Retina (tissue), 1 donor: ENCODE measurements around the gene ZMYM4.

Source experiments
- DNase-seq: peaks from one replicate; pipeline ENCODE4 v3.0.0-alpha.2; 2016

ZMYM4 gene

DNA sequence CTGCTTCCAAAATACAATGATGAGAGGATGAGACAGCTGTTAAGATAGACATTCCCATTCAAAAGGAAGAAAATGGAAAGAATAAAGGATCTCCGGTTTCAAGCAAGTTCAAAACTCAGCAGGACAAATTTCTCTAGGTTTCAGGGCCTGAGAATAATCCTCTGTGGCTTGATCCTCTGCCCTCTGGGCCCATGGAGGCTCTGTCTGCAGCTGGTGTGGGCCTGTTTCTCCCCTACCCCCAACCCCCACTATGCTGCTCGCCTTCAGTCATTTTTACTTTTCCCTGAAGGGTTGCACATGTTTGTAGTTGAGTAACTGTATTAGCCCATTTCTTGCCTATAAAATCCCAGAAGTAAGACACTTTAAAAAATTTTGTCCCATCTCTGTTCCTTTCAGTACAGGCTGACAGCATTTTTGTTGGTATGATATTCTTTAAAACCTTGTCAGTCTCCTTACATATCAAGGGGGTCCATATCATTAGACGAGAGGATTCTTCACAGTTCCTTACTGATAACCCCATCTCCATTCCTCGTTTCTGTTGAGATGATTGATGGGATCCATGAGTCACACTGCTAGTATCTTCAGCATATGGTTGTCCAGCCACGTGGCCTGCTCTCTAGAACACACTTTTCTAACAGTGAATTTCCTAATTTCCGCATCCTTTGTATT, 10.5 kb downstream of the ZMYM4 start:
- DNase-seq, result no peak

DNA sequence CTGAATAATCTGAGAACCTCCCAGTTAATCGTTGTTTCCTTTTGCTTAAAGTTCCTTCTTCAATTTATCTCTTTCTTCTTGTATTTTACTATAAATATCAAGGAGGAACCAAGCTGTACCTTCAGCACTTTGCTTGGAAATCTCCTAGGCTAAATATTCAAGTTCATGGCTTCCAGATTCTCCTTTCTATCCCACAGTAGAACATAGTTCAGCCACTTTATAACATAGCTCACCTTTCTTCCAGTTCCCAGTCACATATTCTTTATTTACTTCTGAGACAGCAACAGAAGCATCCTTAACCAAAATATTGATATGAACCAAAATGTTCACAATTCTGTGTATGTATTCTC, 11.0 kb downstream of the ZMYM4 start:
- no peak for DNase-seq

DNA sequence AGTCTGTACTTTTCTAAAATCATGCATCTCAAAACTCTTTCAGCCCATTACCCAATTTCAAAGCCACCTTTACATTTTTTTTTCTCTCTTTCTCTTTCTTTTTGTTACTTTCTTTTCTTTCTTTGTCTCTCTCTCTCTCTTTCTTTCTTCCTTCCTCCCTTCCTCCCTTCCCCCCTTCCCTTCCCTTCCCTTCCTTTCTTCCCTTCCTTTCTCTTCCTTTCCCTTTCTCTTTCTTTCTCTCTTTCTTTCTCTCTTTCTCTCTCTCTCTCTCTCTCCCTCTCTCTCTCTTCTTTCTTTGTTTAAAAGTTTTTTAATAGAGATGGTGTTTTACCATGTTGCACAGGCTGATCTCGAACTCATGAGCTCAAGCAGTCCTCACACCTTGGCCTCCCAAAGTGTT, 11.5 kb downstream of the ZMYM4 start:
- no peak for DNase-seq

DNA sequence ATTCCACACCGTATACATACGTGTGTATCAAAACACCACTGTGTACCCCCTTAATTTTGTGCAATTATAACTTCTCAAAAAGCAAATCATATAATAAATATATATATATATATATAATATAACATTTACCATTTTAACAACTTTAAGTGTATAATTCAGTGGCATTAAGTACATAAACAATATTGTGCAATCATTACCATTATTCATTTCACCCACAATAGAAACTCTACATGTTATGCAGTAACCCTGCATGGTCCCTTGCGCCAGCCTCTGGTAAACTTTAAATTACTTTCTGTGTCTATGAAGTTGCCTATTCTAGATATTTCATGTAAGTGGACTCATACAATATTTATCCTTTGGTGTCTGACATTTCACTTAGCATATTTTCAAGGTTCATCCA, 13.1 kb downstream of the ZMYM4 start:
- DNase-seq, result no peak

DNA sequence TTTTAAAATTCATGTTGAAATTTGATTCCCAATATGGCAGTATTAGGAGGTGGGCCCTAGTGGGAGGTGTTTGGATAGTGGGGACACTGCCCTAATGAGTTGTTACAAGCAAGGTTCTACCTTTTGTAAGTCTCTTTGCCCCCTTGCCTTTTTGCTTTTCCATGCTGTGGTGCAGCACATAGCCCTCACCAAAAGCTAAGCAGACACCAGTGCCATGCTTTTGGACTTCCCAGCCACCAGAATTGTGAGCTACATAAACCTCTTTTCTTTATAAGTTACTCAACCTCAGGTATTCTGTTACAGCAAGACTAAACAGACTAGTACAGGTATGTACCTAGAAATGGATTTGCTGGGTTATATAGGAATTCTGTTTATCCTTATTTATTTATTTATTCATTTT, 13.7 kb downstream of the ZMYM4 start:
- no peak for DNase-seq

DNA sequence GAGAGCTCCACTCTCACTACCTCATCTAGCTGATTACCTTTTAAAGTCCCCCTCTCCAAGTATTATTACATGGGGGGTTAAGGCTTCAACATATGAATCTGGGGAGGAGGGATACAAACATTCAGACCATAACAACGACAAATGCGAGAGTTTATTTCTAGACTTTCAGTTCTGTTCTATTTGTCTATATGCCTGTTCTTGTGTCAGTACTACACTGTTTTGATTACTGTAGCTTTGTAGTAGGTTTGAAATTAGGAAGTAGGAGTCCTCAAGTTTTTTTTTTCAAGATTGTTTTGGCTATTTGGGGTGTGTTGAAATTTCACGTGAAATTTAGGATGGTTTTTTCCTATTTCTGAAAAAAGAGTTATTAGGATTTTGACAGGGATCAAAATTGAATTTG, 16.3 kb downstream of the ZMYM4 start:
- DNase-seq, result no peak

DNA sequence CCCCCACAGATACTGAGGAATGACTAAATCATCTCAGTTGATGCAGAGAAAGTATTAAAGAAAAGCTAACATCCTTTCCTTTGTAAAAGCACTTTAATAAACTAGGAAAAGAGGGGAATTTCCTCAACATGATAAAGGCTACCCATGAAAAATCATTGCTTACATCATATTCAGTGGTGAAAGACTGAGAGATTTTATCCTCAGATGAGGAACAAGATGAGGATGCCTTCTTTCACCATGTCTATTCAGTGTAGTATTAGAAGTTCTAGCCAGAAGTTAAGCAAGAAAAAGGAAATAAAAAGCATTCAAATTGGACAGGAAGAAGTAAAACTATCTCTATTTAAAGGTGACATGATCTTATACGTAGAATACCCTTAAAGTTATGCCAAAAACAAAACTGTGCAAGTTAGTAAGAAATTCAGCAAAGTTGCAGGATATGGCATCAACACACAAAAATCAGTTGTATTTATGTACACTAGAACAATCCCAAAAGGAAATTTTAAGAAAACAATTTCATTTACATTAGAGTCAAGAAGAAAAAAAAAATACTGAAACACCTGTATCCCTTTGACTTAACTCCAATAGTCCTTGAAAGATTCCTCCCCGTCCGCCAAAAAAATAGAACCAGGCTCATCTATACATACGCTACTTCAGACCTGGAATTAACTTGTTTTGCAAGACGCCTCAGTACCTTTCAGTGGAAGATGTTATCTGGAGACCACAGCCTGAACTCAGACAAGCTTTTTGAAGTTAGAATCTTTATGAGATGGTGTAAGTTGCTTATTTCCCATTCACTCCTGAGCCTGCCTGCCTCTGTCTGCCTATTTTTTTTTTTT, 17.5 kb downstream of the ZMYM4 start:
- no peak for DNase-seq

DNA sequence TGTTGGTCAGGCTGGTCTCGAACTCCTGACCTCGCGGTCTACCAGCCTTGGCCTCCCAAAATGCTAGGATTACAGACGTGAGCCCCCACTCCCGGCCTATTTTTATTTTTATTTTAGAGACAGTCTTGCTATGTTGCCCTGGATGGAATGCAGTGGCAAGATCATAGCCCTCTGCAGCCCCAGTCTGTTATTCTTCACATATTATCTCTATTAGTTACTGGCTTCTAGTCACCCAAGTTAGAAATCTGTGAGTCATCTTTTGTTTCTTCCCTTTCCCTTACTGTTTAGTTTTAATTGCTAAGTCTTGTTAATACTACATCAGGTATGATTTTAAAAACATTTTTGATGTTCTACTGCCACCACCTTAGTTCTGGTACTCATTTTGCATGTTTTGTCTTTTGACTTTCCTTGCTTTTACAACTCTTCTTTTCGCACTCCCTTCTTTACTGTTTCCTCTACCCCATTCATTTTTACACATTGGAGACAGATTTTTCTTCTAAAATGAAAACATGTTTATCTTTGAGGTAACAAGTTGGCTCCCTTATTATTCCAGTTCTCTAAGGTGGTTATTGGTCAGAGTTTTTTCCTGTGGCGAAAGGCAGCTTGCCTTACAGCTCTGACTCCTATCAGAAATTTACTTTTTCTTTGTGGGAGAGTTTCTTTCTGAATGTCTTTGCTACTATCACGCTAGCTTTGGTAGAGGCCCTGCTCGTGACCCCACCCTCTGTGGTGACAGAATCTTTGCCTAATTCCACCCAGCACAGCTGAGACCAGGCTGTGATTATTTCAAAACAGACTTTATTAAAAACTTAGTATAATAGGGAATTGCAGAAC, 19.5 kb downstream of the ZMYM4 start:
- no peak for DNase-seq

DNA sequence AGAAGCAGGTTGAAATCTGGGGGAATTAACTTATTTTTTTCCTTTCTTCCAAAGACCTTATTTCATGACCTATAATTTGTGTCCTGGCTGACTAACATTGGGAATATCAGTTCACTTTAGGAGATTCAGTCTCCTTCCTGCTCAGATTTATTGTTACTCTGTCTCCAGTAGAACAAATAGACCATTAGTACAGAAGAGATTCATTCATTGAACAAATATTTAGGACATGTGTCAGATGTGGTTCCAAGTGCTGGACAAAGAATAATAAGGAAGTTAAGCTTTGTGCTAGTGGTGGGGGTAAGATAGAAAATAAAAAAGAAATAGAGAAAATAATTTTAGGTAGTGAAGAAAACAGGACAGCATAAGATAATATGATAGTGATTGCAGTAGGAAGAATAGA, 20.3 kb downstream of the ZMYM4 start:
- DNase-seq, result no peak

DNA sequence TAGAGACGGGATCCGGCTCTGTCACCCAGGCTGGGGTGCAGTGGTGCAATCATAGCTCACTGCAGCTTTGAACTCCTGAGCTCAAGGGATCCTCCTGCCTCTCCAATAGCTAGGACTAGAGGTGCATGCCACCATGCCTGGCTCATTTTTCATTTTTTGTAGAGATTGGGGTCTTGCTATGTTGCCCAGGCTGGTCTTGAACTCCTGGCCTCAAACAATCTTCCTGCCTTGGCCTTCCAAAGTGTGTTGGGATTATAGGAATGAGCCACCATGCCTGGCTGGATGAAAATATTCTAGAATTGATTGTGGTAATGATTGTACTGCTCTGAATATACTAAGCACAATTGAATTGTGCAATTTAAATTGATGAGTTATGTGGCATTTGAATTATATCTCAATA, 21.9 kb downstream of the ZMYM4 start:
- DNase-seq, result no peak

DNA sequence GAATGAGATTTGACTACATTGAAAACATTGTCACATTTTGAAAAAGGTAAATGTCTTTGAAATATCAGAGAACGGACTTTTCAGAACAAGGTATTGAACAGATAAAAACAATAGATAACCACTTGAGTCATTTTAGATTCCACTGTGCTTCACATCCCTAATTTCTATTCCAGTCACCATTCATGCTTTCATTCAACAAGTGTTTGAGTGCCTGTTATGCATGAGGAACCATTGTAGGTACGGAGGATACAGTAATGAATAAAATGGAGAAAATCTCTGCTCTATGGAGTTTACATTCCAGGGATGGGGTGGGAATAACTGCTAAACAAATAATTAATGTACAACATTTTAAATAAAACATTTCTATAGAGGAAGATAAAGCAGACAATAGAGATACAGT, 26.3 kb downstream of the ZMYM4 start:
- no peak for DNase-seq

DNA sequence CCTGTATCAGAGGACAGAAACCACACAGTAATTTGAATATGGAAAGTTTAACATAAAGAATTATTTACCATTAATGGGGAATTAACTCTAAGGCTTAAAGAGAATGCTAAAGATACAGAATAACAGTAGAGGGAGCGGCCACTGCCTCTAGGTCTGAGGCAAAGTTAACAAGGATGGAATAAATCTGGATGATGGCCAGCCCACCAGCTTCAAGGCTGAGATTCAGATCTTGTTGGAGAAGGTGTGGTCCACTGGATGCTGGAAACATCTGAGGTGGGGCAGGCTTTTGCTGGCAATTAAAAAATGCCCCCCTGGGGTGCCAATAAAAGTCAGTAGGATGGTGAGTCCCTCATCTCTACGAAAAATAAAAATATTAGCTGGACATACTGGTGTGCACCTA, 29.4 kb downstream of the ZMYM4 start:
- DNase-seq, result no peak

DNA sequence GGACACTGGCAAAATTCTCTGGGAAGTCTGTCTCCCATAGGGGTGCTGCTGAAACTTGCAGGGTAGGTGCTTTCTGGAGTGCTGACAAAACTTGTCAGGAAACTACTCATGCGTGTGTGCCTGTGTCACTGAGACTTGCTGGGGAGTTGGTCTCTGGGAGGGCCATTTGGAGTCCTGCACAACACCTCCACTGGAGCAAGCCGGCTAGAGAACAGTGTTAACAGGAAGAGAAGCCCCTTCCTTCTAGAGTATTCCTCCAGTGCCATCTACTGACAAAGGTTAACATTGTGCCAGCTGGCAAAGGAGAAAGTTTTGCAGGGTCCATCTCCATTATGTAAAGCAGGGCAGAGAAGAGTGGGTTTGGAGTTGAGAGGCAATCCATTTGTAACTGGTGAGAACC, 30.0 kb downstream of the ZMYM4 start:
- DNase-seq, result peak; percentile 46

DNA sequence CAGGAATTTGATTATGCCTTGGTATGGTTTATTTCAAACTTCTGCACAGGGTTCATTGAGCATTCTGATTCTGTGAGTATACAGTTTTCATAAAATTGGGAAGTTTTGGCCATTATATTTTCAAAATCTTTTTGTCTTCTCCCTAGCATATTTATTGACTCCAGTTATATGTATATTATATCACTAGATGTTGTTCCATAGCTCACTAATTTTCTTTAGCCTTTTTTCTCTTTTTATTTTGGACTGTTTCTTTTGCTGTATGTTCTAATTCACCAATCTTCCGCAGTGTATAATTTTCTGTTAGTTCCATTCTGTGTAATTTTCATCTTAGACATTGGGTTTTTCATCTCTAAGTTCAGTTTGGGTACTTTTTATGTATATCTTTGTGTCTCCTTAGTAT, 31.9 kb downstream of the ZMYM4 start:
- no peak for DNase-seq

DNA sequence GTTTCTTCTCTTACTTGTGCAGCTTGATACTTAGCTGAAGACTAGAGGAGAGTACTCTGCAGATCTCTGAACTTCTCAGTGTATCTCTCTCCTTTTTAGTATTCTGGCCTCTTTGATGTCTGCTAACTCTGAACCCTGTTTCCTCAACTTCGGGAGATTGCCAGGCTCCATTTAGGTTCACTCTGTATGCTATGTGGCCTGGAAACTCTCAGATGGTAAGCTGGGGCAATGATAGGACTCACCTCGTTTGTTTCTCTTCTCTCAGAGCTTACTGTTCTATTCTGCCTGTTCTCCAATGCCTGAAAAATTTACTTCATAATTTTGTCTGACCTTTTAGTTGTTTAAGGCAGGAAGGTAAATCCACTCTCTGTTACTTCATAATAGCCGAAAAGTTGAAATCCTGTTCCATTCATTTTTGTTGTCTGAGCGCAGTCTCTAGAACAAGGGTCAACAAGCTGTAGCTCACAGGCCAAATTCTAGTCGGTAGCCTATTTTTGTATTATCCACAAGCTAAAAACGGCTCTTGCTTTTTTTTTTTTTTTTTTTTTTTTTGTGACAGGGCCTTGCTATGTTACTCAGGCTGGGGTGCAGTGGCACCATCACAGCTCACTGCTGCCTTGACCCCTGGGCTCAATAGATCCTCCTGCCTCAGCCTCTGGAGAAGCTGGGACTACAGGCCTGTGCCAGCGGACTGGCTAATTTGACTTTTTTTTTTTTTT, 33.3 kb downstream of the ZMYM4 start:
- no peak for DNase-seq

DNA sequence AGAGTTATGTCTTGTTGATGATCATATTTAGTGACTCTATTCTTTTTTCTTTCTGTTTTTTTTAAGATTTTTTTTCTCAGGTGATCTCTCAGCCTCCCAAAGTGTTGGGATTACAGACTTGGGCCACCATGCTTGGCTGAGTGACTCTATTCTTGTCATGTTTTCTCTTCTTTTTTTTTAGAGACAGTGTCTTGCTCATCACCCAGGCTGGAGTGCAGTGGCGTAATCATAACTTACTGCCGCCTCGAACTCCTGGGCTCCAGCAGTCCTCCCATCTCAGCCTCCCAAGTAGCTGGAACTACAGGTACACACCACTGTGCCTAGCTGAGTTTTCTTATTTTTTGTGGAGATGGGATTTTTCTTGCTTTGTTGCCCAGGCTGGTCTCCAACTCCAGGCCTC, 36.9 kb downstream of the ZMYM4 start:
- DNase-seq, result no peak

DNA sequence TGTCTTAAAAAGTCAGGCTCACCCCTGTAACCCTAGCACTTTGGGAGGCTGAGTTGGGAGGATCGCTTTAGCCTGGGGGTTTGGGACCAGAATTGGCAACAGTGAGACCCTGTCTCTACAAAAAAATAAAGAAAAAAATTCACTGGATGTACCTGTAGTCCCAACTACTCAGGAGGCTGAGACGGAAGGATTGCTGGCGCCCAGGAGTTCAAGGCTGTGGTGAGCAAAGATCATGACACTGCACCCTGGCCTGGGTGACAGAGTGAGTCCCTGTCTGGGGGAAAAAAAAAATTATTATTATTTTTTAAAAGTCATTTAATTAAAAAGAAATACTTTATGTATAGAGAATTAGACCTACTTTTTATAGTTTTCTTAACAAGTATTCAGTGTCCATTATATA, 47.1 kb downstream of the ZMYM4 start:
- DNase-seq, result no peak

DNA sequence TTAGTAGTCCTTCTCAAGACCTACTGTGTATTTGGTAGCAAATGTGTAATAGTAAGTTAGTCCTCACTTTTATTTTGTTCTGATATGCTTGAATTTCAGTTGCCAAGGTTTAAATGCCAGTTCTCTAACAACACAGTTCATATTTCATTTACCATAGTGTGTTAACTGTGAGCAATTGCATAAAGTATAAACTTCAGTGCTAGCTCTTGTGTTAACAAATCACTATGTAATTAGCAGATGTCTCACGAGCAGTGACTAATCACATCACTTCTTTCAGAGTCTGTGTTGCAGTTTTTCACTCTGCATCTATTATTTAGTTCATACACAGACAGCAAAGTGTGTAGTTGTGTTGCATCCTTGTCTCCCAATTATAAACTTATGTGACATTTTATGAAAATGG, 47.8 kb downstream of the ZMYM4 start:
- DNase-seq, result no peak

DNA sequence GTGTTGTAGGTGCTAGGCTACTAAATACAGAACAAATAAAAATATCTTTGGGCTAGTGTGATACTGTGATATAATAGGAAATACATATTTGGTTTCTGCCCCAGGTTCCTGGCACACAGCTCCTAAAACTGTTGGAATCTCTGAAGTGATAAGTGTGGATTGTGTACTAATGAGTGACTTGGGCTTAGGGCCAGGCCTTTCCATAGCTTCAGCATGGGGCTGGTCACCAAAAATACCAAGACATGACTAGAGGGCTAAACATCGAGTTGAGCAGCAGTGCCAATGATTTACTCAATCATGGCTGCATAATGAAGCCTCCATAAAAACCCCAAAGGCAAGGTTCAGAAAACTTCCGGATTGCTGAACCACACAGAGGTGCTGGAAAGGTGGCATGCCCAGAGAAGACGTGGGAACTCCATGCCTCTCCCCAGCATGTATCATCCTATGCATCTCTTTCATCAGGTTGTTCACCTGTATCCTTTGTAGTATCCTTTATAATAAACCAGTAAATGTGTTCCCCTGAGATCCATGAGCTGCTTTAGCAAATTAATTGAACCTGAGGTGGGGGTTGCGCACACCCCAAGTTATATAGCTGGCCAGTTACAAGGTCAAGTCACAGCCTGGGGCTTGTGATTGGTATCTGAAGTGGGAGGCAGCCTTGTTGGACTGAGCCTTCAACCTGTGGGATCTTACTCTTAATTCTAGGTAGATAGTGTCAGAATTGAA, 51.6 kb downstream of the ZMYM4 start:
- DNase-seq, result no peak

DNA sequence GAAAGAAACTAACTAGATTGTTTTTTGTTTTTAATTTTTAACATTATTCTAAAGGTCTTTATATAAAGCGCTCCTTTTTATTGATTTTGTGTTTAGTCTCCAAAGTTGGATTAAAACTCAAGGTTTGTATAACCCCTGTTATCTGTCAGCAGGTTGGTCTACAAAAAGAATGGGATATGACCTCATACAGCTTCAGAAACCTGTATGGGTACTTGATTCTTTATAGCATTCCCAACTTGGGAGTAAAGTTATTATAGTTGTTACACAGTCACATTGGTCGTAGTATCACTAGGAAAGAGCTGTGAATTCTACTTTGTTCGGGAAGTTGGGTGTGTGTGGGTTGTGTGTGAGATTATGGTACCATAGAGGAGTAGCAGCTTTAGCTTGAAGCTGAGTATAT, 52.4 kb downstream of the ZMYM4 start:
- DNase-seq, result no peak

DNA sequence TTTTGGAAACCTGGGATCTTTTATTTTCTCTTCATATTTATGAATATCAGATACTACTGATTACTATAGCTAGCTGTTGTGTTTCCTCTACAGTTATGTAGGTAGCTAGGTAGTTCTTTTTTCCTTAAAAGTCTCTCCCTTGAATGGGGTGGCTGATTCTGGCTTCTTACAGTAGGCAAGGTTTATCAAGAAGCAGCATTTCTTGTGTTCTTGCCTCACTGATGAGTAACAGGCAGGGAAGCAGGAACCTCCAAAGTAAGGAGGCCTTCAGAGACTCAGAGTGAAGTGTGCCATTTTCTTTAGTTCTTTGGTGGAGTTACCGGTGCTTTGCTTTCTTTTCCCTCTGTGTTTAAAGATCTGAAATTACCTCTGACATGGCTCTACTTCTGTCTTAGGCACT, 56.0 kb downstream of the ZMYM4 start:
- DNase-seq, result no peak

DNA sequence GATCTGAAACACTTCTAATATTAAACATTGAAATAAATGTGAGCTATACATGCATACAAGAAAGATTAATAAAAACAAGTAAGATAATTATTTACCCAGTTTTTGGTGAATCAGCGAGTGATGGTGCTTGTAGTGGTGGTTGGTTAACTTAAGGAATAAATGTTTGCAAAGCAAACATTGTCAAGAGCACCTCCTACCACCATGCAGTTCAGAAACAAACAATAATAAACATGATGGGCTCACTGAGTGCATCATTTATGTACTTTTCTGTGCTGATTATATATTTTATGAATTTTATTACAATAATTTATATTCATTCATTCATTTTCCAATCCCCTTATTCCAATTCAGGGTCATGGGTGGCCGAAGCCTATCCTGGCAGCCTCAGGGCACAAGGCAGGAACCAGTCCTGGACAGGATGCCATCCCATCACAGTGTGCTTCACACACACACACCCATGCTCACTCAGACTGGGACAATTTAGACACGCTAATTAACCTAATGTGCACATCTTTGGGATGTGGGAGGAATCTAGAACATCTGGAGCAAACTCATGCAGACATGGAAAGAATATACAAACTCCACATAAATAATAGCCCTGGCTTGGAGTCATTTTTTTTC, 57.8 kb downstream of the ZMYM4 start:
- DNase-seq, result no peak
